Iris pigment epithelial cell (primary cell): ENCODE results near the gene CCDC86.

Experiments
- DNase-seq: peaks from one replicate; pipeline ENCODE4 v3.0.0-alpha.2; 2011; ENCODE audit warnings: low read depth

The CCDC86 gene

DNA sequence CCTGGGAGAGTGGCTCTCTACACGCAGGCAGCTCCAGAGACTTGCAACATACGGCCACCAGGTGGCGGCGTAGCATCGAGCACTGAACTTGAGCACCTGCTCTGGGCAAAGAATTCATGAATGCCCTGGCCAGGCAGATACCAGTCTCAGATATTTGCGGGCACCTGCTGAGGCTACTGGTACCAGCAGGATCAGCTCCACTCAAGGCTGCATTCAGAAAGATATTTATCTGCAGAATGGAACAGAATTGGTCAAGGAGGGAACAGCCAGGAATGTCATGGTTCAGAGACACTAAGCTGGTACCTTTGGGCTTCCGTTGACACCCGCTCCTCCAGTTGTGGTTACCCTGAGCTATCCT, 10.8 kb upstream of the CCDC86 start:
- peak; percentile 70 for DNase-seq

DNA sequence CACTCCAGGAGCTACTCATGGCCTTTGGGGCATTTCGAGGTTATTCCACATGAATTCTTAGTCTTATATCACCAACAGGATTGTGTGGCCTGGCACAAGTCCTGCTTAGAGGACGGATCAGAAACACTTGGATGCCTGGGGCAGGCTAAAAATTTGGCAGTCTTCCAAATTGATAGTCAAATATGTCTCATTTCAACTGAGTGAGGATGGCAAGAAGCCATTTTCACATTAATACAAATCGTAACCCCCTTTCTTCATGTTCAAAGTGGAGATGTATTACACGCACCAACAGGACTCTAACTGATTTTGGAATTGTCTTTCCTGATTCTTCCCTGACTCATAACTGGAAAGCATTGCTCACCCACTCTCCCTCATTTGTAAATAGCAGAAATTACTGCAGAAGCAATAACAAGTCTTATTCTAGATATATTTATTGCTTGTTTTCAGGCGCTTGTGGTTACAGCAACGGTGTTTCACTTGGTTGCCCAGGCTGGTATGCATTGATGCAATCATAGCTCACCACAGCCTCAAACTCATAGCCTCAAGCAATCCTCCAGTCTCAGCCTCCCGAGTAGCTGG, 10.3 kb upstream of the CCDC86 start:
- DNase-seq, result peak; percentile 47

DNA sequence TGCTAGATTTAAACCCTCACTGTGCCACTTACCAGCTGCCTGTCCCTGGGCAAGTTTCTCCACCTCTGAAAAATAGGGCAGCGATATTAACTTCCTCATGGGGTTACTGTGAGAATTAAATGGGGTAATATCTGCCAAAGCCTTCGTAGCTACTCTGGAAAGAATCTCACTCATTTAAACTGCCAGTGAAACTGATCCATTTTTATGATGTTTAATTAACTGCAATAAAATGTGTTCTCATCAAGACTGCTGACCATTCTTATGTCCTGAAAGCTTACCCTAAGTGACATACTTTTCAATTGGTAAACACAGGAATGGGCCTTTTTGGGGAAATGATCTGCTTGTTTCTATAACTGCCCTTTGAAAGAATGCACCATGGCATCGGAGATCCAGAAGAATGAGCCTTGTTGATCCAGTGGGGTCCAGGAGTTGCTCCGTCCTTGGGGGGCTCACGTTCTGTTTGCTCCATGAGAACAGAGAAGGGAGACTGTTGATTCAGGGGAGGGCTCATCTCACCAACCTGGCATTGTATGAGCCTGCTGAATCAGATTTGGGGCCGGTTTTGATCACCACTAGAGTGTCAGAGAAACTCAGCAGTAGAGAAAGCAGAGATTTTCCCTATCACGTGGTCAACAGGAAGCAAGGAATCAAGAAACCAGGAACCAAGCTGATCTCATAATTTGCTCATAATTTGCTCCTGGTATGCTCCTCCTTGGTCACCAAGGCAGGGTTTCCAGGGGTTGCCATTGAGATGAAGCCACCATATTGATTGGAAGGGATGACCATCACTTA, 7.0 kb upstream of the CCDC86 start:
- no peak for DNase-seq

DNA sequence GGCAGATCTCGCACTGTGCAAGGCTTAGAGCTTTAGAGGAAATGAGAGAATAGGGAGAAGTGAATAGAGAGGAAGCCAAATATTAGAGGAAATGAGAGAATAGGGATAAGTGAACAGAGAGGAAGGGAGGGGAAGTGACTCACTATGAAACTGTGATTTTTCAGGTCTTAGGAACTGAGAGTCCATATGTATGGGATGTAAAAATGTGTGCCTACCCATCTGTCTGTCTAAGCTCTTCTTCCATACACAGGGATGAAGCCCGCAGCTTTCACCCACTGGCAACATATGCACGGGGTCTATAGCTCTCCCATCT, 6.4 kb upstream of the CCDC86 start:
- no peak for DNase-seq

DNA sequence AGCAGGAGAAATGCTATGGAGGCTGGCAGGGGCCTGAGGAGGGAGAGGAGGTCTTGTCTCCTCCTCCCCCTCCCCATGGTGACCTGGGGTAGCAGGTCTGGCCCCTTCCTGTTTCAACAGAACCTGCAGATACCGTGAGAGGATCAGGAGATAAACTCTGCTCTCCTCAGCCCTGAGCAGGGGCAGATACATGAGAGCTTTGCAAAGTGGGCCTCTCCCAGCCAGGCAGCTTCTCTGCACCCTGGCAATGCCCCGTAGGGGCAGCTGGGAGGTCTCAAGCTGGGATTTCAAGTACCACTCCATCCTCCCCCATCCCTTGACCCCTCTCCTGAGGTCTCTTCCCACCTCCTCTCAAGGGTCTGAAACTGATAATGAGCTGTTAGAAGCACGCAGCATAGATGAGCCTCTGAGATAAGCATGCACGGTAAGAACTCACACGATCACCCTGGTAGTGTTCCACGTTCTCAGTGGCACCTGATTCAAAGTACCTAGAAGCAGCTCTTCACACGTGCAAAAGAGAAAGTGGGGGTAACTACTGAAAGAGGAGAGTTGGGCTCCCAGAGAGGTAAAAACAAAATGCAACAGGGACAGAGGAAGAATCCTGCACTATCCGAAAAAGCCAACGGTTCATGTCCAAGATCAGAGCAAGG, 4.9 kb upstream of the CCDC86 start:
- DNase-seq, result no peak

DNA sequence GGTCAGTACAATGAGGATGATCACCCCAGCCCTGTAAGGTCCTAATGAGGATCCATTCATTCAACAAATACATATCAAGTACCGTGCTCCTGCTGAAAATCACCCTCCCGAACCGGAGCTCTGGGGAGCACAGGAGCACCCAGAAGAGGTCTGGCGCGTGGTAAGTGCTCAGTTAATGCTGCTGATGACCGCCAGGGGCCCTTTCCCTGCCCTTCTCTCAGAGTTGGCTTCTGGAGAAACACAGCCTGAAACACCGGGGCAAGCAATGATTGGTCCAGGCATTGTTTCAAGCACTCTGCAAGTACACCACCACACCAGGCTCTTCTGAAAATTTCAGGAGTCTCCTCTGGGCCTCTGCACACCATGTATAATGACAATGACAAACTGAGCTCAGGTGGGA, 3.8 kb upstream of the CCDC86 start:
- DNase-seq, result no peak

DNA sequence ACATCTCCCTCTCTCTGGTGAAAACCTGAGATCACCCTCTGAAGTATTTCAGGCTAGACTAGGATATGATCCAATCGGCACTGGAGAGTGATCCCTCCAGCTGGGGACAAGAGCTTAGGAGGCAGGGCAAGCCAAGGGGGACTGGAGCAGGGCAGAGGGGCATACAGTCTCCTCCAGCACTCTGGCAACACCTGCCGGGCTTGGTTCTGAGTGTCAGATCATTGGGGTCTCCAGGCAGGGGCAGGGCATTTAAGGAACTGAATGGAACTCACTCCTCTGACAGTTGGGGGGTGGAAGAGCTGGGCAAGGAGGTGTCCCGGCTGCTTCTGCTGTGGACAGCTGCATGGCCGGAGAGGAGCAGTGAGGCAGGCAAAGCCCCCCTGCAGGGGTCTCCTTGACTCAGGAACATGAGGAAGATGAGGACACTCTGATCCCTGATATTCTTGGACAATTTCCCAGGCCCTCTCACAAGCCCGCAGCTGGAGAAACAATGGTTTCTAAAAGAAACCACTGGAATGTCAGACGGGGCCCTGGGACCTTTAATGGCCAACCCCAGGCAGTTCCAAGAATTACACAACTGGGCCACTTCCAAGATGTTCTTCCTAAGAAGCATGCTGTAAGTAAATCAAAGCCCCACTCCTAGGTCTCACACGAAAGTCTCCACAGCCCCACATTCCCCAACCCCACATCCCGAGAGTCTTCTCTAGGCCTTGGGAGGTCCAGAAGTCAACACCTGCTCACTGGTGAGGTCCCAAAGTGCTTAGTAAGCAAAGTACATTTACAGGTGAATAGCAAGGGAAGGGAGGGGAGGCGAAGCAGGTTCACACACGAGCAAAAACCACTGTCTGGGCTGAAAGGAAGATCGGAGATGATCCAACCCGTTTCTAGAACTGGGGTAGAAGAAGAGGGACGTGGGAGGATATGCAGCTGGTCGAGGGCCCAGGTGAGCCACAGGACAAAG, 1.2 kb upstream of the CCDC86 start:
- DNase-seq, result peak; percentile 86

DNA sequence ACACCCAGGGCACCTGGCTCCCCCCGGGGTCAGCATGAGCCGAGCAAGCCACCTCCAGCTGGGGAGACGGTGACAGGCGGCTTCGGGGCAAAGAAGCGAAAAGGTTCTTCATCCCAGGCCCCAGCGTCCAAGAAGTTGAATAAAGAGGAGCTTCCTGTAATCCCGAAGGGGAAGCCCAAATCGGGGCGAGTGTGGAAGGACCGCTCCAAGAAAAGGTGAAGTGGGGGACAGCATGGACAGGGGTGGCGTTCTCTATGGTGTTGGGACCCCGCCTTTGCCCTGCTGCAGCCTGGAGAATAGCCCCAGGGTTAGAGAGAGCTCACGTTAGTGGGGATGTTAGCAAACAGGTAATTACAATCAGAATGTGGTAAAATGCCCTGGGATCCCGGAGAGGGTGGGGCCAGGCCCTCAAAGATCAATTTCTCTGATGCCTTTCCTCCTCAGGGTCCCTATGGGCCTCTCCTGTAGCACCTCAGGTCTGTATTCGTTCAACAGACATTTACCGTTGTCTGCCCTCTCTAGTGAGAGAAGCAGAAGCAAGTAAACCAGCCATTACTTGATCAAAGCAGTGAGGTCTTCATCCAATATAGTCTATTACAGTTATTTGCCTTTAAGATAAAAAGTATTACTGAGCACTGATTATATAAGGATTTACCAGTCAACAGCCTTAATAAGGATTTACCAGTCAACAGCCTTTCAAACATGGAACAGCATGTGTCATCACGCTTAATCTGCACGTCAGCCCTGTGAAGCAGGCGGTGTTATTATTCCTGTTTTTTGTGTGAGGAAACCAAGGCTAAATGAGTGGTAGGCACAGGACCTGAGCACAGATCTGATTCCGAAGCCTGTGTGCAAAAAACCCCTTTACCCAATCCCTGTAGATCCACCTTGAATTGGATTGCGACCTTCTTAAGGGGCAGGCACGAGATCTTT, 1.0 kb downstream of the CCDC86 start:
- DNase-seq, result peak; percentile 59

DNA sequence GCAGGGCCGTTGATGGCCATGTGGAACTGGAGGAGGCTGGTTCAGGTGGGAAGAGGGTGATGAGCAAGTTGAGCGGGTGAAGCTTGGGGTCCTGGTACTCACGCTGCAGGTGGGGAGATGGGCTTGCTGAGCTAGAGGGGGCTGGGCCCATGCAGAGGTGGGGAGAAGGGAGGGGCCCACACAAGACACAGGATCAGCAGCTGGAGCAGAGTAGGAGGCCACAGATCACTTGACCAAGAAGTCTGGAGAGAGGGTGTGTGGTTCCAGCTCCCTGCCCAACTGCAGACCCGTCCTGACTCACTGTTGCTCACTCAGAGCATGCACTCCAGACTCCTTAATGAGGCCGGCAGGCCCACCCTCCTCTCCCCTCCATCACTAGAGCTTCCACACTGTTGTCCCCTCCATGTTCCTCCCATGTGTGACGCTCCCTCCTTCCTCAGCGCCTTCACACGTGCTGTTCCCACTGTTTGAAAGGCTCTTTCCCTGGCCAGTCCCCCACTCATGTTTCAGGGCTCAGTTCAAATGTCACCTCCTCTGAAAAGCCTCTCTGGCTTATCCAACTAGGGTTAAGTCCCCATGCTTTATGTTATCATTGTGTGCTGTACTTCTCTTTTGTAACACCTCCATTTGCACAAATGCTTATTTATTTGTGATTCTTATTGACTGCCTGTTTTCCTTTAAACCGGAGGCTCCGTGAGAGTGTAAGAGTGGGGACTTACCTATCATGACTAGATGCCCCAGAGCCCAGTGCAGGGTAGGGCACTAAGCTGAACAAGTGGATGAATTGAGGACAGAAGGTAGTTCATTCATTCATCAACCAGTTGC, 2.3 kb downstream of the CCDC86 start:
- DNase-seq, result peak; percentile 57

DNA sequence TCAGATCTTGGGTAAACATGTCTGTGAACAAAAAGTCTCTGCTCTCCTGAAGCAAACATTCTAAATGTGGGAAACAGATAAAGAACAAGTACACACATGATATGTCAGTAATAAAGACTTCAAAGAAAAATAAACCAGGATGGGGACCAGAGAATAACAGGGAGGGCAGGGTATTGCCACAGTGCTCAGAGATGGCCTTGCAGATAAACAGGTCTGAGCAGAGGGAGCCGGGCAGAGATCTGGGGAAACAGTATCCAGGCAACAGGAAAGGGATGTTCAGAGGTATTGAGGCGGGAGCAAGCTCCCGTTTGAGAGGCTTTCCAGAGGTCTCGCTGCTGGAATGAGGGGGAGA, 2.9 kb downstream of the CCDC86 start:
- peak; percentile 34 for DNase-seq

DNA sequence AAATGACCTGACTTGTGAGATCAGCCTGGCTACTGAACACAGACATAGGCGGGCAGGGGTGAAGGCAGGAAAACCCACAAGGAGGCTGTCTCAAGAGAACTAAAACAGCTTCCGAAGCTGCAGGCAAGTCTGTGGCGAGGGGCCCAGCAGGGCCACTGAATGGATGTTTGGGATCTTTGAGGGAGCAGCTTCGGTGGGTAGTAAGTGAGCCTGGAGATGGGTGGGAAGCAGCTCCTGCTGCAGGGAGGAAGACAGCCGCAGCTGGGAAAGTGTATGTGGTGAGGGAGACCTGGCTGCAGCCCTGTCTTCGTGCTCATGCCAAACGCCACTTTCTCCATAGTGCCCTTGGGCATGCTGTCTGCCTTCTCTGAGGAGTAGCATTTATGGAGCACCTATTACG, 3.4 kb downstream of the CCDC86 start:
- no peak for DNase-seq

DNA sequence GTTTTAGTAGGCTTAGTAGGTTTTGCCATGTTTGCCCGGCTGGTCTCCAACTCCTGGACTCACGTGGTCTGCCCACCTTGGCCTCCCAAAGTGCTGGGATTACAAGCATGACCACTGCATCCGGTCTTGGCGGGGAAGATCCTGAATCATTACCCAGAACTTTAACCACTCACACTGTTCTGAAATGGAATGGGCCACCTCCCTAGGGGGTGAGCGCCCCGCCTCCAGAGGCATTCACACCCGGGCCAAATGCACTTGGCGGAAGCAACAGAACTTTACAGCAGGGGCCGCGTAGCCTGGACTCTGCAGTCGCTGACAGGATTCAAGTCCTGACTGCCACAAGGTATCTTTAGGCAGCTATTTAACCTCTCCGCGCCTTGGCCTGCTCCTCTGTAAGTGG, 5.4 kb downstream of the CCDC86 start:
- DNase-seq, result no peak

DNA sequence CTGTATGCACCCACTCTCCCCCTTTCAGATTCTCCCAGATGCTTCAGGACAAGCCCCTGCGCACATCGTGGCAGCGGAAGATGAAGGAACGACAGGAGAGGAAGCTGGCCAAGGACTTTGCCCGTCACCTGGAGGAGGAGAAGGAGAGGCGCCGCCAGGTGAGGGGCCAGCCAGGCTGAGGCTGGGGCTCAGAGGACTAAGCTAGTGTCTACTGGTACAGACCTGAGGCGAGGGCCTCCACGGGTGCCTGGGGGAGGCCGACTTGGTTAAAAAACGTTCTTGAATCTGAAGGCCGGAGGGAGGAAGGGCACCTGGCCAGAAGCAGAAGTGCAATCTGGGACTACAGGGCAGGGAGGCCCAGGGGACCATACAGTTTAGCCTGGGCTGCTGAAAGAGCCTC, 6.0 kb downstream of the CCDC86 start:
- DNase-seq, result no peak

DNA sequence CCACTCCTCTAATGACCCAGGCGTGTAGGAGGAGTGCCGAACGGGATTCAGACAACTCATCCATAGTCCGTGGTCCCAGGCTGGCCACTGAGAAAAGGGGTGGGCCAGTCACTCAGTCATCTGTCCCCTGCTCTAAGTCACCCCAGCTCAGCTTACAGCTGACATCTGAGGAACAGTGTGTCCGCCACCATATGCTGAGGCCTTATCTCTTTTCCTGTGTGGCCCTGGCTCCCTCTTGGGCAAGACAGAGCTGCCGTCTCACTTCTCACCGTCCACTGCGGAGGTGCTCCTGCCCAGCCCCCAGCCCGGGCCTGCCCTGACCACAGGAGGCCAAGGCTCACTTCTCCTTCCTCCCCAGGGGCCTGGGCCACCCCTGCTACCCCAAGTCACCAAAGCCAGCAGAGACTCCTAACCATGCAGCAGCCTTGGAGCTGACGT, 6.8 kb downstream of the CCDC86 start:
- no peak for DNase-seq

DNA sequence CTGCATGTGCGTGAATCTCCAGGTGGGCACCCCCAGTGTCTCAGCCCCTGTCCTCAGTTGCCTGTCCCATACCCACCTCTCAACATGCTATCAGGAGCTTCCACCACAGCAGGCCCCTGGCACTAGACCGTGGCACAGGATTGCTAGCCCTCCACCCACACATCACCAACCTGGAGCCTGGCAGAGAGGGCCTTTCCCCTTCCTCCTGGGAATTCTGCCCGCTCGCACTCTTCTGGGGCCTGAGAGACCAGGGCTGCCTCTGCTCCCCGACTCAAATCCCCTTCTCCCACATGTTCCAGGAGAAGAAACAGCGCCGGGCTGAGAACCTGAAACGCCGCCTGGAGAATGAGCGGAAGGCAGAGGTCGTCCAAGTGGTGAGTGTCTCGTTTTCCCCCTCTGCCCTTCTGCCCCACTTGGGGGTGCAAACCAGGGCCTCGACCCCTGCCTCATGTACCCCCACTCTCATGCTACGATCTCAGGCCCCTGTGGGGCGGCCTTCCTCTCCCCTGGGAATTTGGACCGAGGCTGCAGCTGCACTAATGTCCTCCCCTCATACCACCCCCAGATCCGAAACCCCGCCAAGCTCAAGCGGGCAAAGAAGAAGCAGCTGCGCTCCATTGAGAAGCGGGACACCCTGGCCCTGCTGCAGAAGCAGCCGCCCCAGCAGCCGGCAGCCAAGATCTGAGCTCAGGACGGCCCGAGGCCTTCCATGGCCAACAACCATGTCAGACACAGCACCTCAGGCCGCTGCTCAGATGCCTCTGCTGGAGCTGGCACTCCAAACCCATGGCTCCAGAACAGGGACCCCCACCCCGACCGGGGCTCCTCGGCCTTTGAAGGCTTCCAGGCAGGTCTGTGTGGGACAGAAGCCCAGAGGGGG, 8.0 kb downstream of the CCDC86 start:
- no peak for DNase-seq

DNA sequence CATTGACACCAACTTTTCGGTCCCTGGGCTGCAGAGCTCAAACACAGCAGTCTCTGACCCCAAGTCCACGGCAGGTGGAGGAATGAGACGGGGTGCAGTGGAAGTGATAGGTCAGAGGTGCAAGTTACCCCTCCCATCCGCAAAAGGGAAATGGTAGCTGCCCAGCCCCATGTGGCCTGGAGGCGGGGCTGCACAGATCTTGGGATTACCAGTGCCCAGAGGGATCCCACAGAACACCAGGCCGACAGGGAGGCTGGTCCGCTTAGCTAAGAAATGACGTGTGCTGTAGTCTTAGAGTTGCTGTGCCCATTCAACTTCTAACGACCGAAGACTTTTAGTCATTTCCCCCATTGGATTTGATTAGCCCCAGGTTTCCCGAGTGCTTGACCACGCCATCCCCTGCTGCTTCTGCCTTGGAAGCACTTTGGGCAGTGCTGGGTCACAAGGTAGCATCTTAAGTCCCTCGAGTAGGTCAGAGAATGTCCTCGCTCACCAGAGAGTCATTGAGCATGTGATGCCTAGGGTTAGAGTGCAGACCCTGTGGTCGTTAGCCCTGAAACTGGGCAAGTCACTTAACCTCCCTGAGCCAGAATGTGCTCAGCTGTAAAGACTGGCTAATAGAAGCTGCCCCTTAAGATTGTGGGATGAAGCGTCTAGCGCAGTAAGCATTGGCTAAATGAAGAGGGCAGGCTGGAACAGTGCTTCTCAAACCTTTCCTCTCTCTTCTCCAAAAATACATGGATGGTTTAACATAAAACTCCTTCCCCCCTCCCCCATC, 9.6 kb downstream of the CCDC86 start:
- DNase-seq, result no peak

DNA sequence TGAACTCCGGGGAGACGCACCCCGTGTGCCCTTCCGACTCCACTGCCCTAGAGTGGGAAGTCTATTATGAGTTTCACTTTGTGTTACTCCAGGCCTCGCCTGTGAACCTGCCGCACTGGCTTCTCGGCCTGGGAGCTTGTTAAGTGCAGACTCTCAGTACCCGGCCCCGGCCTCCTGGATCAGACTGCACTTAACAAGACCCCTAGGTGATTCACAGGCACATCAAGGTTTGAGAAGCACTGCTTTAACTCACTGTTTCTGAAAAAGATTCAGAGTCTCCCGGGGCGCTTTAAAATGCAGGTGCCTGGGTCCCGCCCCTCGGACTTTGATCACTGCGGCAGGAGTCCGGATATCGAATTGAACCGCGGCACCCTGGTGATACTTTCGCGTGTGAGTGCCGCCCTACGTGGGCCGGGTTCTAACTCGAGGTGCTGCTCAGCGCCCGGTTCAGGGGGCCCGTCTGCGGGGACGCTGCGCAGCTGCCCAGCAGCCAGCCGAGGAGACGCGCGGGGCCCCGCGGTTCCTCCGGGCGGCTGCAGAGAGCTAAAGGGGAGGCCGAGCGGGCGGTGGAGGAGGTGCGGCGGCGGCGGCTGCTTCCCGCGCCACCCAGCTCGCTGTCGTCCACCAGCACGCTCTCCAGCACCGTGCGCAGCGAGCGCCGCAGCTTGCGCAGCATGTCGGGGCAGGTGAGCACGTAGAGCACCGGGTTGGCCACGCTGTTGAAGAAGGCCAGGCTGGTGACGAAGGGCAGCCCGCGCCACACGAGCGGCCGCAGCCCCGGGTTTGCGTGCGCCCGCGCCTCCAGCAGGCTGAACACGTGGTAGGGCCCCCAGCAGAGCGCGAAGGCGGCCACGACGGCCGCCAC, 10.4 kb downstream of the CCDC86 start:
- DNase-seq, result no peak
